ENCODE results near the gene MYO18B. TPM values are rescaled to one million over a fixed set of nuclear protein-coding genes. Genes with fewer than 3 reads are reported as not detected.

Gene MYO18B
- total and polyA plus RNA-seq, 2 of the 4 experiments (the other 2 are of a cell fraction): under 0.01 TPM; not detected in 1

DNA sequence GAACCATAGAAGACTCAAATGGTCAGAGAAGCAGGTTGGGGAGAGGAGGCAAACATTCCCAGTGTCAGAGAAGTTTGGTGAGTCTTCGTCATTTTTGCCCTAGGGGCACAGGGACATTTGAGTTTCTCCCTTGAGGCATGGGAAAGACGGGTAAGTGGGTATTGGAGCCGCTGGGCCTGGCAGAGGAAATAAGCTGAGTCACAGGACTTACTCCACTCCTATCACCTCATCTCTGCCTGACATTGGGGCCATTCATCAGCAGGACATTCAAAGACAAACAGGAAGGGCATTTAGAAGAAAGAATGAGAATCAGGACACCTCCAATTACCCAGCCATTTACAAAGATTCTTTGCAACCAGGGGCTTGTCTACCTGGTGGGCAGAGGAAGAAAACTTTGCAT lies 326.6 kb downstream of the MYO18B start:
- Histone ChIP-seq H4K5ac (ENCODE audit: low read depth, low read length) (no peak overlapping the region), H3K27me3 (ENCODE audit: control insufficient read depth, insufficient read depth, low read length) (no peaks in the 10 kb centered on the region), H2BK5ac (ENCODE audit: low read depth, low read length, poor library complexity, severe bottlenecking) (no peak overlapping the region), H4K20me1 (ENCODE audit: insufficient read depth, low read length) (no peaks in the 10 kb centered on the region), H3K56ac (ENCODE audit: extremely low read depth, insufficient read depth, low read length) (no peak overlapping the region), H2BK15ac (ENCODE audit: low read depth, low read length) (no peak overlapping the region), H2AFZ (replicated peaks; ENCODE audit: low read length, poor library complexity) (no peak overlapping the region), H3K9me3 (ENCODE audit: control insufficient read depth, insufficient read depth, low read length) (peaks cover 4% of the 10 kb centered on the region; the same call in 1 of the 2 replicates), H3K4ac (ENCODE audit: low read depth, low read length) (no peak overlapping the region), H2BK20ac (ENCODE audit: low read depth, low read length) (no peak overlapping the region), H3K27ac (ENCODE audit: insufficient read depth, low read length) (no peak overlapping the region), H3K9ac (ENCODE audit: low read depth, low read length) (no peak overlapping the region), H2BK120ac (ENCODE audit: low read depth, low read length) (no peak overlapping the region), H3K9me1 (ENCODE audit: insufficient read depth, low read length) (no peaks in the 10 kb centered on the region), H3K36me3 (ENCODE audit: control insufficient read depth, insufficient read depth, low read length) (no peaks in the 10 kb centered on the region), H3K4me1 (ENCODE audit: control insufficient read depth, insufficient read depth, low read length) (no peaks in the 10 kb centered on the region), H3K23ac (ENCODE audit: low read depth, low read length) (no peak overlapping the region), H3K14ac (replicated peaks; ENCODE audit: low read depth, low read length) (no peak overlapping the region), H3K4me3 (ENCODE audit: insufficient read depth, low read depth, low read length) (no peak overlapping the region), H3K18ac (ENCODE audit: low read depth, low read length) (no peak overlapping the region), H4K91ac (ENCODE audit: insufficient read depth, low read depth, low read length) (no peak overlapping the region), H3K79me1 (ENCODE audit: low read depth in 1 of 2, low read length in 2 of 2) (no peaks in the 10 kb centered on the region), H2AK9ac (replicated peaks; ENCODE audit: low read depth, low read length, poor library complexity) (no peak overlapping the region), H2AK5ac (ENCODE audit: low read depth, low read length) (no peak overlapping the region), H3K4me2 (ENCODE audit: low read depth, low read length) (no peak overlapping the region), H4K8ac (ENCODE audit: low read depth in 2 of 2, low read length in 2 of 2) (no peak overlapping the region)
- in situ Hi-C loops (cut with MboI; ENCODE audit: low sequenced_read_pairs) (no loop called here), intact Hi-C loops (cut with micrococcal nuclease) (no loop called here), dilution Hi-C loops (cut with HindIII; ENCODE audit: low sequenced_read_pairs, unreplicated experiment) (no loop called here)
- no TSS peak for BruUV-seq (replicated peaks)
- TF ChIP-seq SMC3 (IDR thresholded peaks at IDR 0.05; ENCODE audit: low read depth, low read length) (no peak), MAFK (IDR thresholded peaks at IDR 0.05; ENCODE audit: low read depth, low read length) (no peak), POLR2A (IDR thresholded peaks at IDR 0.05; ENCODE audit: low read depth, low read length) (no peak), RAD21 (IDR thresholded peaks at IDR 0.05; ENCODE audit: low read length) (no peak), RFX5 (IDR thresholded peaks at IDR 0.05; ENCODE audit: low read depth, low read length) (no peak), MXI1 (IDR thresholded peaks at IDR 0.05; ENCODE audit: borderline replicate concordance, low read depth, low read length) (no peak), FOS (IDR thresholded peaks at IDR 0.05; ENCODE audit: low read depth, low read length) (no peak), RCOR1 (IDR thresholded peaks at IDR 0.05; ENCODE audit: insufficient replicate concordance, low read length) (no peak)
- ATAC-seq (ENCODE audit: low read depth) (no peak), DNase-seq (no peak)
- ChIA-PET POLR2A (ENCODE audit: unreplicated experiment) (no interaction called here), CTCF (no interaction called here)
- no CpG with 5 or more reads among the region's 3 CpGs for WGBS, 2 experiments (ENCODE audit: extremely low coverage in 2 of 2, insufficient read length in 1 of 2)
